Activated CD4-positive, alpha-beta T cell treated with anti-CD3 and anti-CD28 coated beads, Interleukin-2, amount 10 ng/mL, durations not matched to agents 24 days and 14 days (primary cell): ENCODE measurements around the gene SPINK14. TPM values are rescaled to one million over a fixed set of nuclear protein-coding genes. Genes with fewer than 3 reads are reported as not detected.

Experiments used
- DNase-seq: peaks from one replicate; pipeline ENCODE4 v3.0.0; 2022
- H3K27ac Mint-ChIP-seq: one replicate; pipeline ENCODE4 v1.8.0; 2022; ENCODE audit warnings: mild to moderate bottlenecking, mixed read lengths
- H3K27me3 Mint-ChIP-seq: one replicate; pipeline ENCODE4 v1.8.0; 2022; ENCODE audit warnings: mixed read lengths
- H3K36me3 Mint-ChIP-seq: one replicate; pipeline ENCODE4 v1.8.0; 2022; ENCODE audit warnings: low read depth, mild to moderate bottlenecking, mixed read lengths
- H3K4me1 Mint-ChIP-seq: one replicate; pipeline ENCODE4 v1.8.0; 2021; ENCODE audit warnings: mixed read lengths
- H3K4me3 Mint-ChIP-seq: one replicate; pipeline ENCODE4 v1.8.0; 2022; ENCODE audit warnings: mild to moderate bottlenecking, moderate library complexity, mixed read lengths
- H3K9me3 Mint-ChIP-seq: one replicate; pipeline ENCODE4 v1.8.0; 2021; ENCODE audit warnings: mixed read lengths
- intact Hi-C: fragments of 100-400 bp; cut with micrococcal nuclease; formaldehyde crosslinking; loops from one replicate; pipeline ENCODE4 v1.15.1; 2023
- total RNA-seq: library from RNA; stranded (reverse); gene quantifications from 2 replicates; pipeline ENCODE4 v1.2.3, GENCODE V29; 2022

Gene SPINK14
- total RNA-seq, 1 donor from 2014 or later: not detected

DNA sequence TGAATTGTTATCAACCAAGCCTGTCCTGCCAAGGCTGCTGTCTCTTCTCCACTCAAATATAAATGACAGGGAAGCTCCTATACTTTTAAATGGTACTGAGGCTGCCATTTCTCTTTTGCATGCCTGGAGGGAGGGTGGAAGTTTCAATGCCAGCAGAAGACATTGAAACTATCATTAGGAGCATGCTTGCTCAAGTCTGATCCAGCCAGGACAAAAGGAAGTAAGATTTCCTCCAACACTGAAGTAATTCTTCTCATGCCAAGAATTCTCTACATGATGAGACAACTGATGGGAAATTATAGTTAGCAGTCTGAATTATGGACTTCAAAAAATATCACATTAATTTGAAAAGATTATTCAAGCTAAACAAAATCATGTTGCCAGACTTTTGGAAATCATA lies 39.9 kb downstream of the SPINK14 start:
- Mint-ChIP-seq H3K9me3 (no peaks in the 10 kb centered on the region), H3K36me3 (no peaks in the 10 kb centered on the region), H3K27me3 (no peaks in the 10 kb centered on the region), H3K4me1 (no peaks in the 10 kb centered on the region), H3K4me3 (no peak overlapping the region), H3K27ac (no peak overlapping the region)
- no peak for DNase-seq
- intact Hi-C loops: no loop called here

DNA sequence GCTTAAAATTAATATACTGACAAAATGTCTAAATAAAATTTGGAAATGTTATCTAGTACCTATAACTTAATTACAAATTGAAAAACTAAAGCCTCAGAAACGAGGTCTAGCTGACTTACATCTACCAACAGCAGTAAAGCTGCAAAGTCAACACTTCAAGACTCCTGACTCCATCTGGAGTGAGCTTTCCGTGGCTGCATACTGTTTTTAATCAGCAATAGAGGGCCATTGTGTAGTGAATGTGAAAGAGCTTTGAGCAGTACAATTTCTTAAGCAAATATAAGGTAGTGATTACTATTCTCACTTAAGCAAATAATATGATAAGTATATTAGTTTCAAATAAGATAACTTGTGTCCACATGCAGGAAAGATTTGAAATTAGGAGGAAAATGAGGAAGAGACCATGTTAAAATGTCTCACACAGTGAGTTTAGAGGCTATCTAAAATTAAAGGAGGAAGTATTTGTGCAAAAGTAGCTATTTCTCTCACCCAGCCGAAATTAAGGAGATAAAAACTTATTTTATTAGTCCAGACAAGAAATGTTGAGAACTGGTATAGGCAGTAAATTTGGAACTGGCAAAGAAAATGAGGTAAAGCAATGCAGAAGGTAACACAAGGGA lies 40.9 kb downstream of the SPINK14 start:
- no peaks in the 10 kb centered on the region for H3K4me1 Mint-ChIP-seq
- H3K27me3 Mint-ChIP-seq: no peaks in the 10 kb centered on the region
- H3K36me3 Mint-ChIP-seq: no peaks in the 10 kb centered on the region
- no peak overlapping the region for H3K27ac Mint-ChIP-seq
- intact Hi-C loops: no loop called here
- no peak for DNase-seq
- H3K9me3 Mint-ChIP-seq: no peaks in the 10 kb centered on the region
- H3K4me3 Mint-ChIP-seq: no peak overlapping the region

DNA sequence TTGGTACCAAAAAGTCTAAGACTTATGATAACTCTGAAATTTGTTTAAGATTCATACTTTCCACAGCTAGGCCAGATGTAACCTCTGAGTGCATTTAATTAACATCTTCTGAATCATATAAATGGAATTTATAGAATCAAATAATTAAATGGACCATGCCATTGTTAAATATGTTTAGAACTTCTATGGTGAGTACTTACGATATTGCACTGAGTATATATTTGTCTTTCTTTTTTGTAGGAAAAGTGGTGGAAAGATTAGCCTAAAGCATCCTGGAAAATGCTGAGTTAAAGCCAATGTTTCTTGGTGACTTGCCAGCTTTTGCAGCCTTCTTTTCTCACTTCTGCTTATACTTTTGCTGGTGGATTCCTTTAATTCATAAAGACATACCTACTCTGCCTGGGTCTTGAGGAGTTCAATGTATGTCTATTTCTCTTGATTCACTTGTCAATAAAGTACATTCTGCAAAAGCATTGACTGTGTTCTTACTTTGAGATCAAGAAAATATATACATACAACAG lies 46.4 kb downstream of the SPINK14 start:
- Mint-ChIP-seq H3K36me3 (no peaks in the 10 kb centered on the region), H3K27me3 (no peaks in the 10 kb centered on the region), H3K9me3 (no peaks in the 10 kb centered on the region), H3K4me3 (no peak overlapping the region), H3K27ac (no peak overlapping the region), H3K4me1 (no peaks in the 10 kb centered on the region)
- DNase-seq: no peak
- intact Hi-C loops: no loop called here

DNA sequence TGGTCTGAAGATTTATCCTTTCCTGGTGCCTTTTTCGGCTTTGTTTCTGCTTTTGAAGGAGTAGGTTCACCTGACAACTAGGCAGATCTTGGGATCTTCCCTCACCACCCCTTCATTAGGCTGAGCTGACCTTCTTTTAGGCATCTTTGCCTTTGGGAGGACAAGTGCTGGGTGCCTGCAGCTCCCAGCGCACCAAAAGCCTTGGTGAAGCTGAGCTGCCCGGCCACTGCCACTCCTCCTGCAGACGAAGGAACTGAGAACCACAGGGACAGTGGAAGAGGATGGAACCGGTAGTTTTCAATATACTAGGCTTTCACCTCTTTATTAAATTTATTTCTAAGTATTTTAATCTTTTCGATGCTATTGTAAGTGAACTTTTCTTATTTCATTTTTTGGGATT lies 53.2 kb downstream of the SPINK14 start:
- Mint-ChIP-seq H3K4me1 (no peaks in the 10 kb centered on the region), H3K36me3 (no peaks in the 10 kb centered on the region), H3K27ac (no peak overlapping the region), H3K4me3 (no peak overlapping the region), H3K9me3 (no peaks in the 10 kb centered on the region), H3K27me3 (peaks cover 3% of the 10 kb centered on the region)
- intact Hi-C loops: no loop called here
- DNase-seq: no peak

DNA sequence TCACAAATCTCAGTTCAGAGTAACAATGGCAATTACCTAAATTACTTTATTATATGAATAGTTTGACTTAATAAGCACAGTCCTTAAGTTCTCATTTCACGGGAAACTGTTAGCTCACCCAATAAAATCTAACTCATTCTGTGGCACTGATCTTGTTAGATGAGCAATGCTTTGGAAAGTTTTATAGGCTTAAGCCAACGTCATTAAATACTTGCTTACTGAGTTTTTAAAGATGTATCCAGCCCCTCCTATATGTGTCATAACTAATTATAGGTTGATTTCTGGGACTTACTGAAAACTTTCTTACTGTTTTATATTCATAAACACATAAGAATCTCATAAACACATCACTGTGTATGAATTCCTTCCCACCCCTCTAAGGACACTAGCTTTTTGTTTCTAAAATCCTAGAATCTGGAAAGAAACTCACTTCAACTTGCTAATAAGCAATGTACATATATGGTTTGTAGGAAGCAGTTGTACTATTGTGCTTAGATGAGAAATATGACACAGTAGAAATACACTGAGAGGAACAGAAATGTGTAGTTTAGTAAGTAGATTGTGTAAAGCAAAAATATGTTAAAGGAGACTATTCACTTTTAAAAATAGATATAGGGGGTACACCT lies 55.9 kb downstream of the SPINK14 start:
- Mint-ChIP-seq H3K27me3 (peaks cover 3% of the 10 kb centered on the region), H3K36me3 (no peaks in the 10 kb centered on the region), H3K4me1 (no peaks in the 10 kb centered on the region), H3K27ac (no peak overlapping the region), H3K4me3 (no peak overlapping the region), H3K9me3 (no peaks in the 10 kb centered on the region)
- intact Hi-C loops: no loop called here
- DNase-seq: no peak

Other genes with a start within 250 kb of the SPINK14 start
- not detected in 2 replicates for gene SPINK5, start 104.6 kb upstream of the SPINK14 start, total RNA-seq
- not detected in 2 replicates for gene SPINK6, start 34.5 kb downstream of the SPINK14 start, total RNA-seq
- gene MARCOL, start 70.0 kb downstream of the SPINK14 start, total RNA-seq: not detected in 2 replicates
- gene SPINK13, start 100.2 kb downstream of the SPINK14 start, total RNA-seq: not detected in 2 replicates
- not detected in 2 replicates for gene SPINK7, start 143.9 kb downstream of the SPINK14 start, total RNA-seq
- gene SPINK9, start 167.0 kb downstream of the SPINK14 start, total RNA-seq: not detected in 2 replicates
- 57.3 and 62.9 TPM in 2 replicates for gene FBXO38, start 215.4 kb downstream of the SPINK14 start, total RNA-seq